Stomach smooth muscle (tissue), 2 donors: ENCODE measurements around the gene SUMO3.

ENCODE experiments used
- H3K27ac ChIP-seq: one replicate; pipeline ENCODE4 v1.7.0; 2013; ENCODE audit warnings: mild to moderate bottlenecking, low read length, inconsistent platforms
- H3K27me3 ChIP-seq, 2 donors: one replicate each; pipeline ENCODE4 v1.7.0; 2013; ENCODE audit warnings: low read length in 2 of 2; ENCODE audit not compliant: insufficient read depth in 2 of 2, control insufficient read depth in 1 of 2
- H3K36me3 ChIP-seq, 2 donors: one replicate each; pipeline ENCODE4 v1.7.0; 2013; ENCODE audit warnings: low read length in 2 of 2; ENCODE audit not compliant: control insufficient read depth in 2 of 2, insufficient read depth in 2 of 2
- H3K4me1 ChIP-seq: one replicate; pipeline ENCODE4 v1.7.0; 2013; ENCODE audit warnings: low read length; ENCODE audit not compliant: control insufficient read depth, insufficient read depth
- H3K4me3 ChIP-seq, 2 donors: one replicate each; pipeline ENCODE4 v1.7.0; 2013; ENCODE audit warnings: low read length in 2 of 2
- H3K9ac ChIP-seq, 2 donors: one replicate each; pipeline ENCODE4 v1.7.0; 2013; ENCODE audit warnings: low read length in 2 of 2, mild to moderate bottlenecking in 1 of 2
- H3K9me3 ChIP-seq, 2 donors: one replicate each; pipeline ENCODE4 v1.7.0; 2013; ENCODE audit warnings: low read length in 2 of 2; ENCODE audit not compliant: control insufficient read depth in 2 of 2
- donor health status: healthy.
- donor health status: Pancreatic carcinoma.

SUMO3 gene

DNA sequence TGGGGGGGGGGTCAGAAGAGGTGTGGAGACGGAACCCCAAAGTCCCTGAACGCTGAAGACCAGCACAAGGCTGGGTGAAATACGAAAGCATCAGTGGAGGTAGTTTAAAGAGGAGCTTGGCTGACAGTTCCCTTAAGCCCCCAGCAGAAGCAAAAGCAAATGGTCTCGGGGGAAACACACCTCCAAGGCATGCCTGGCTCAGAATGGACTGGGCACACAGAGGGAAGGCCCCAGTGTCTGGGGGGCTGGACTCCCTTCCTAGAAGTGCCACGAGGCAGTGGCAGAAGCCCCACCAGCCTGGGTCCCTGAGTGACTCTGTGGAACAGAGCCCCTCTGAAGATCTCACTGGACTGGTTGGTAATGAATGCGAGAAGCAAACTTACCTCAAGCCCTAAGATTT is 60.1 kb downstream of the SUMO3 start:
- Histone ChIP-seq H3K27me3 (no peaks in the 10 kb centered on the region), H3K27ac (no peak overlapping the region), H3K36me3 (no peaks in the 10 kb centered on the region), H3K4me1 (no peaks in the 10 kb centered on the region), H3K9ac (no peak overlapping the region), H3K4me3 (no peak overlapping the region), H3K9me3 (peaks cover 0 to 6% of the 10 kb centered on the region in 2 donors)

DNA sequence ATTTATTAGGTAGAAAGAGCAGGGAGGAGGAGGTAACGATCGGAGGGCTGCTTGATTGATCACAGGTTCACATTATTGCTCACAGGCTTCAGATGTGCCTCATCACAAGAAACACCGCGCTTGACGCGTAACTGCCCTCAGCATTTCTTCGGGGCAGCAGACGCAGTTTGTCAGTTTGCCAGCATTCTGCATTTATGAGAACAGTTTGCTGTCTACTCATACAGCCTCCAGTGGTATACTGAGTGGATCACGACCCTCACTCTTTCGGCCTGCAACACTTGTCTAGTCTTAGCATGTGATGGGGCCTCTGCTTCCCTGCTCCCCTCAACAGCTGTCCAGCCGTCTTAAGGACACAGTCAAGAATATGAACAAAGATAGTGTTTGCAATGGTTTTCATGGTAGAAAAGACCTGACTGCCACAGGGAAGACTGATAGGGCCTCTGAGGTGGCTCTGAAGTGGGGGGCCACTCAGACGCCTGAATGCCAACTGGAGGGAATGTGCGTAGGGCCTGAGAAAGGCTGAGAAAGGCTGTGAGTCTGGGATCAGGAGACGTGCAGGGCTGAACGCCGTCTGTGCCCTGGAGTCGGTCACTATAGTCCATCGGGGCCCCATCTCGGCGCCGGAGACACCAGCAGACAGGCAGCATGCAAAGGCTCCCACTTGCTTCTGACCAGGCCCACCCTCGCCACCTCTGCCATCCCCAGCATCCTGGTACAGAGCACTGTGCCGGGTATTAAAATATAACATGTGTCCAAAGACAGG is 61.3 kb downstream of the SUMO3 start:
- no peaks in the 10 kb centered on the region for H3K36me3 ChIP-seq
- no peak overlapping the region for H3K9ac ChIP-seq
- peaks cover 0 to 6% of the 10 kb centered on the region in 2 donors for H3K9me3 ChIP-seq
- H3K4me1 ChIP-seq = no peaks in the 10 kb centered on the region
- H3K27me3 ChIP-seq = no peaks in the 10 kb centered on the region
- no peak overlapping the region for H3K27ac ChIP-seq
- no peak overlapping the region for H3K4me3 ChIP-seq
